Loucy (cell line): ENCODE results near the gene CCDC187.

Source experiments
- H2AFZ ChIP-seq: fragments of 200-600 bp; sonication (generic); 2 replicates; pipeline ENCODE4 v1.6.0; 2016; ENCODE audit warnings: antibody characterized with exemption, mild to moderate bottlenecking, low read length, moderate library complexity
- H3F3A ChIP-seq: fragments of 200-600 bp; 2 replicates; pipeline ENCODE4 v1.6.0; 2016; ENCODE audit warnings: antibody characterized with exemption, low read depth, mild to moderate bottlenecking
- H3K27me3 ChIP-seq: fragments of 200-600 bp; sonication (generic); 2 replicates; pipeline ENCODE4 v1.6.1; 2014; ENCODE audit warnings: low read length, mild to moderate bottlenecking; ENCODE audit not compliant: insufficient read depth, poor library complexity, severe bottlenecking
- H3K36me3 ChIP-seq: fragments of 200-600 bp; sonication (generic); 2 replicates; pipeline ENCODE4 v1.6.1; 2016; ENCODE audit warnings: low read length; ENCODE audit not compliant: insufficient read depth
- H3K4me1 ChIP-seq: fragments of 200-600 bp; sonication (generic); 2 replicates; pipeline ENCODE4 v1.5.1; 2014; ENCODE audit warnings: low read length, mild to moderate bottlenecking; ENCODE audit not compliant: insufficient read depth, poor library complexity, severe bottlenecking
- H3K4me2 ChIP-seq: fragments of 200-600 bp; sonication (generic); 2 replicates; pipeline ENCODE4 v1.6.0; 2014; ENCODE audit warnings: antibody characterized with exemption, low read length, low read depth, mild to moderate bottlenecking; ENCODE audit not compliant: poor library complexity, severe bottlenecking
- H3K4me3 ChIP-seq: fragments of 200-600 bp; sonication (generic); 2 replicates; pipeline ENCODE4 v1.5.1; 2014; ENCODE audit warnings: low read length, mild to moderate bottlenecking, mixed read lengths; ENCODE audit not compliant: poor library complexity, severe bottlenecking
- H3K79me2 ChIP-seq: fragments of 200-600 bp; sonication (generic); 2 replicates; pipeline ENCODE4 v1.6.1; 2014; ENCODE audit warnings: low read length; ENCODE audit not compliant: insufficient read depth
- H3K9ac ChIP-seq: fragments of 200-600 bp; sonication (generic); 2 replicates; pipeline ENCODE4 v1.6.0; 2014; ENCODE audit warnings: mild to moderate bottlenecking, low read depth, low read length, moderate library complexity; ENCODE audit not compliant: poor library complexity, severe bottlenecking
- H3K9me2 ChIP-seq: fragments of 200-600 bp; sonication (generic); replicated peaks from 2 replicates; pipeline ENCODE4 v1.6.1; 2016; ENCODE audit warnings: low read depth, low read length, mixed read lengths
- H3K9me3 ChIP-seq: fragments of 200-600 bp; sonication (generic); 2 replicates; pipeline ENCODE4 v1.6.1; 2014; ENCODE audit warnings: mild to moderate bottlenecking, antibody characterized with exemption, low read length, low read depth; ENCODE audit not compliant: insufficient read depth
- H4K20me1 ChIP-seq: fragments of 200-600 bp; sonication (generic); 2 replicates; pipeline ENCODE4 v1.6.0; 2014; ENCODE audit warnings: antibody characterized with exemption, low read length, mild to moderate bottlenecking; ENCODE audit not compliant: insufficient read depth, poor library complexity, severe bottlenecking
- CTCF ChIP-seq: fragments of 200-600 bp; sonication (generic); conservative IDR thresholded peaks from 2 replicates; pipeline ENCODE4 v1.5.1; 2014; ENCODE audit warnings: mild to moderate bottlenecking, antibody characterized with exemption, low read length
- EZH2phosphoT487 ChIP-seq: fragments of 200-600 bp; IDR thresholded peaks from 2 replicates; pipeline ENCODE4 v1.6.1; 2018; ENCODE audit warnings: antibody characterized with exemption, mild to moderate bottlenecking, moderate library complexity, borderline replicate concordance

The CCDC187 gene

GRCh38 chr9:136259836-136260235, 44.1 kb downstream of the CCDC187 start:
- Histone ChIP-seq H3K9ac (no peak overlapping the region), H3K9me3 (no peaks in the 10 kb centered on the region), H3K79me2 (no peaks in the 10 kb centered on the region), H3K36me3 (no peaks in the 10 kb centered on the region), H3K9me2 (no peaks in the 10 kb centered on the region), H3K4me2 (no peak overlapping the region), H4K20me1 (no peaks in the 10 kb centered on the region), H3K4me3 (no peak overlapping the region), H3F3A (no peaks in the 10 kb centered on the region), H3K4me1 (no peaks in the 10 kb centered on the region), H2AFZ (no peak overlapping the region), H3K27me3 (no peaks in the 10 kb centered on the region)
- no peak for TF ChIP-seq CTCF
- no peak for TF ChIP-seq EZH2phosphoT487

GRCh38 chr9:136259517-136259813, 44.4 kb downstream of the CCDC187 start:
- Histone ChIP-seq H2AFZ (no peak overlapping the region), H3K9me2 (no peaks in the 10 kb centered on the region), H3F3A (no peaks in the 10 kb centered on the region), H3K4me2 (no peak overlapping the region), H3K27me3 (no peaks in the 10 kb centered on the region), H3K9me3 (no peaks in the 10 kb centered on the region), H3K79me2 (no peaks in the 10 kb centered on the region), H3K36me3 (no peaks in the 10 kb centered on the region), H3K4me3 (no peak overlapping the region), H4K20me1 (no peaks in the 10 kb centered on the region), H3K4me1 (no peaks in the 10 kb centered on the region), H3K9ac (no peak overlapping the region)
- TF ChIP-seq CTCF (no peak), EZH2phosphoT487 (no peak)

GRCh38 chr9:136258786-136259516, 44.9 kb downstream of the CCDC187 start:
- no peak for TF ChIP-seq CTCF
- no peak for TF ChIP-seq EZH2phosphoT487
- Histone ChIP-seq H3K9me2 (no peaks in the 10 kb centered on the region), H3K27me3 (no peaks in the 10 kb centered on the region), H3K36me3 (no peaks in the 10 kb centered on the region), H3F3A (no peaks in the 10 kb centered on the region), H2AFZ (no peak overlapping the region), H4K20me1 (no peaks in the 10 kb centered on the region), H3K9ac (no peak overlapping the region), H3K4me3 (no peak overlapping the region), H3K4me2 (no peak overlapping the region), H3K79me2 (no peaks in the 10 kb centered on the region), H3K9me3 (no peaks in the 10 kb centered on the region), H3K4me1 (no peaks in the 10 kb centered on the region)
